ENCODE results near the gene IFT122.
"Not testable (repeated sequence)": the region's sequence is repeated elsewhere in the genome, so short reads cannot be mapped to it uniquely, and the experiment has no call there.

Gene IFT122

DNA sequence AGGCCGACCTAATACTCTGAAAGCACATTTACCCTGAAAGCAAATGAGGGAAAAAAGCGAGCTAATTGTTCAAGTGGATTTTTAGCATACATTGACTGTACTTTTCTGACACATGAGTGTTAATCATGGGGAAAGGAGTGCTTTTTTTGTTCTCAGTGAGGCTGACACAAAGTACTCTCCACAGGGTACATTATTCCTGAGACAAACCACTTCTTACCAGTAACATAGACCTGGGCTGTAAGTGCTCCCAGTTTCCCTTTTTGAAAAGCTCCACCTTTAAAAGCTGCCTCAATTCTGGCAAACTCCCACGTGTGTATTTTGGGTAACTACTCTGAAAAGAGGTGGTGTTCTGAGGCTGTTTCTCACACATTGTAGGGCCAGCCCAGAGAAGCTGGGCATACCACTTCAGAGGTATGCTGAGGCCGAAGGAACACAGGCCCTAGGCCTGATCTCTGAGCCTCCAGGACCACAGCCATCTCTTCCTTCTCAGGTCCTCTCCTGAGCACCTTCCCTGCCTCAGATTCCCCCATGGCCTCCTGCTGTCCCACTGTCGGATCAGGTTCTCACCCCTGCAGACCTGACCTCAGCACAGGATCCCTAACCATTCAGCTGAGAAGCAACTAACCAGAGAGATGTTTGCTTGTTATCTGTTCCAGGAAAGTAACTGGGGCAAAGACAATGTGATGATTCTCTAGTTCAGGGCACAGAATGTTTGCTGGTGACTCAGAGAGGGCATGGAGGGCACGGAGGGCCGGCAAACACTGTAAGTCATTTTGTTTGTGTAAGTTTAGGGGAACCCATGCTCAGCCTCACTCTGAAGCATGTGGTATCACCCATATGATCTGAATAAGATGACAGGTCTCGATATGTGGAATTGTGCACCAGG, 58.8 kb downstream of the IFT122 start:
- not testable (repeated sequence) for DNase-seq

DNA sequence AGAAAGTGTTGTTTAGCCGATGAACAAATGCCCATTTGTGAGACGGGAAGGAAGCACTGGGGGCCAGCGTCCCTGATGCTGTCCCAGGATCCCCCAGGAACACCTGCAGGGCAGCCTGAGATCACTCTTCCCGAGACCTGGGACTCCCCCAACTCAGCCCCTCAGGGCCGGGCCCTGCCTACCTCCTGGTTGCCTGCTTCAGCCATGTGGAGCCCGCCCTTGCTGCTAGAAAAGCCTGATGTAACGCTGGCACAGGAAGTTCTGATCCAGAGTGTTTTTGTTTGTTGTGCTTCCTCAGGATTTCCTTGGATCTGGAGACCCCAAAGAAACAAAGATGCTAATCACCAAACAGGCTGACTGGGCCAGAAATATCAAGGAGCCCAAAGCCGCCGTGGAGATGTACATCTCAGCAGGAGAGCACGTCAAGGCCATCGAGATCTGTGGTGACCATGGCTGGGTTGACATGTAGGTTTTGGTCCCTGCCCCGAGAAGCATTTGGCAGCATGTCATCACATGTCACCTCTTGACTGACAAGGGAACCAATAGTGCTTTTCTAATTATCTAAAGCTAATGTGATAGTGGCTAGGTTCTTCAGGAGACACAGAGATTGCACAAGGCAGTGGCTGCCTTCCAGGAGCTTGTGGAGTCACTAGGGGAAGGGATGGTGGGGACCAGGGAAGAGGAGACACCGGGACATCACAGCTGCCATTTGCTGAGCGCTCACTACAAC, 59.7 kb downstream of the IFT122 start:
- DNase-seq: not testable (repeated sequence)

DNA sequence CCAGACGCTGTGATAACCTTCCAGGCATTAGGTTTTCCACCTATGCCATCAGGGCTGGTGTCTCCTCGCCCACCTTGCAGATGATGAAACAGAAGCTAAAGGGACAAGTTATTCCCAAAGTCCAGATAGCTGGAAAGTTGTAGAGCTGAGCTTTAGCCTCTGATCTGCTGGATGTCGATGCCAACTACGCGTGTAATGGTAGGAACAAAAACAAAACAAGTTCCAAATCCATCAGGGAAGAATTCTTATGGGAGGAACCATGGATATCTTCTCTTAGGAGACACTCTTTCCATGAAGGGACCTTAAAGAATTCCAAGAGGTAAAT, 60.3 kb downstream of the IFT122 start:
- DNase-seq: no peak

DNA sequence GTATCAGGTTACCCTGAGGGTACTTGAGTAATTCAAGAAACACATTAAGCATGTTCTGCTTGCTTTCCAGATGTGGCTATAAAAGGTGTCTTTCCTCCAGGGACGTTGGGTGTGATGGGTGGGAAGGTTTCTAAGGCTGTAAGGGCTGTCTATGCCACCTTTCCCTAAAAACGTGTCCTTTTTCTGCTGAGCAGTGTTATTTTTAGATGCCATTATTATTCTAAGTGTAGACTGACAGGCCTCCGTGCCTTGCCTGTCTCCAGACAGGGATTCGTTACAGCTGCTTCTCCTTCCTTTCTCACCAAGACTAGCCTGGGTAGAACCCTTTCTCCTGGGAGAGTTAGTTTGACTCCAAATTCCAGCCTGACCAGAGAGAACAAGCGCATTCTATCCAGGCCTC, 61.6 kb downstream of the IFT122 start:
- DNase-seq: no peak

DNA sequence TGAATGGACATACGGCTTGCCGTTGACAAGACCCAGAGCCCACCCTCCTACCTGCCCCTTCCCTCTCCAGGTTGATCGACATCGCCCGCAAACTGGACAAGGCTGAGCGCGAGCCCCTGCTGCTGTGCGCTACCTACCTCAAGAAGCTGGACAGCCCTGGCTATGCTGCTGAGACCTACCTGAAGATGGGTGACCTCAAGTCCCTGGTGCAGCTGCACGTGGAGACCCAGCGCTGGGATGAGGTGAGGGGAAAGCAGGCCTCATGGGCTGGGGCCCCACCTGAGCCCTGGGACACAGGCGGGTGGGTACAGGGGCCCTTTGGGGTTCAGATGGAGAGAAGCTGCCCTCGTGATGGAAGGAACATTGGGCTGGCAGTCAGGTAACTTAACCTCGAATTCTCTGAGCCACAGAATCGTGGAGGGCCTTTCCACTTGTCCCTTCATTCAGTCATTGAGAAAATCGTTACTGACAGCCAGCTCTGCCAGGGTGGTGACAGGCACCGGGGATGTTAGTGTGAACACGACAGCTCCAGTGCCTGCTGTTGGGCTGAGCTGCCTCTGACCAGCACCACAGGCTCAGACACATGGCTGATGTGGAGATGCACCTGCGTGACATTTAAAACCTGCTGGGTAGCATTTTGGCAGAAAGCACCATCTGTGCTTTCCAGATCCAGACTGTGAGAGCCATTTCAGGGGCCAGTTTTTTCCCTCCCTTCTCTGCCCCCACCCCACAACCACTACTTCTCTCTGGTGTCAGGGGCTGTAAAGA, 62.8 kb downstream of the IFT122 start:
- no peak for DNase-seq

DNA sequence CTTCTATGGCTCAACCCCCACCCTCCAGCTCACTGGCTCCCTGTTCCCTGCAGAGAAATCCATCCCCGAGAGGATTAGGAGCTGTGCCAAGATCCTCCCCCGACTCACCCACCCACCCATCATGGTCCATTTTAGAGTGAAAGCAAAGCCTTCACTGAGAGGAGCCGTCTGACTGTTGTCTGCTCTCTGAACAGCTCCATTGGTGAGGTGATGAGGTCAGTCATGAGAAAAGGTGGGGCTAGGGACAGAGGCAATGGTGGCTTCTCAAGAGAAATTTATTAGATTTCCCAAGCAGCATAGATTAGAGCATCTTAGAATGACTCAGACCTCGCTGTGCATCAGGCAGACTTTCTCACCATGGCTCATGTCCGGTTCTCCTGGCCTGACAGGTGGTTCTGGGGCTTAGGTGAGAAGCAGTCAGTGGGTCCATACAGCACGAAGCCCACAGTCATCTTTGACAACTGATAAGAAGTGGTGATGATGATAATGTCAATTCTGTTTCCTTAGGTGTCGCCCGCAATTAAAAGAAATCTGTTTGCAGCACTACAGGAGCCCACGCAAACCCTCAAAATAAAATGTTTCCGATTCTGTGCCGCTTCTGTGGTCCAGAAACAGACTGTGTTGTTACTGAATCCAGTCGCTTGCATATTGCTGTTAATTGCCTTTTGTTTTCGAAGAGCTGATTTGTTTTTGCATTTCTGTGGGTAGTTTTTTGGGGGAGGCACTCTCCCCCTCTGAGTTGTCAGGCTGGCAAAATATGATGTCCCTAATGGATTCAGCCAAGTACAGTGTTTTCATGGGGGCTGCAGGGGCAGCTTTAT, 63.7 kb downstream of the IFT122 start:
- no peak for DNase-seq

DNA sequence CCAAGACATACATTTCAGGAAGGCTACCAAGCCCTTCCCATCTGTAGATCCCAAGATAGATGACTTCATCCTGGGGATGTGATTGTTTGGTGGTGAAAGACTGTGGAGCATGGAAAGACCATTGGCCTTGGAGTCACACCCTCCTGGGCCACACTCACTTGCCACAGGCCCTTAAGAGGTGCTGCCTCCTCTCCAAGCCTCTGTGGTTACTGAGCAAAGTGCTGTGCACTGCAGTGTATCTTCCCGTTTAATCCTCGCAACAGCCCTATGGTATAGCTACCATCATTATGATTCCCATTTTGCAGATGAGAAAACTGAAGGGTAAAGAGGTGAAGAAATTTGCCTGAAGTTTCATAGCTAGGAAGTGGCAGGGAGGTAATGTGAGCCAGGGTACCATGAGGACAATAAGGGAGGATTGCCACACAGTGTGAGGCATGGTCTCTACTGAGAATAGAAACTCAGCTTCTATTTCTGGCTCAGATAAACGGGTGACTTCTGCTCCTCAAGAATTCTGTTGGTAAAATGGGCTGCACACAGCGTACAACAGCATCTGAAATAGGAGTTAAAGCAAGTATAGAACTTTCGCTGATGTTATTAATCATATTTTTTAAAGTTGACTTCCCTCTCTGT, 64.6 kb downstream of the IFT122 start:
- DNase-seq: no peak

DNA sequence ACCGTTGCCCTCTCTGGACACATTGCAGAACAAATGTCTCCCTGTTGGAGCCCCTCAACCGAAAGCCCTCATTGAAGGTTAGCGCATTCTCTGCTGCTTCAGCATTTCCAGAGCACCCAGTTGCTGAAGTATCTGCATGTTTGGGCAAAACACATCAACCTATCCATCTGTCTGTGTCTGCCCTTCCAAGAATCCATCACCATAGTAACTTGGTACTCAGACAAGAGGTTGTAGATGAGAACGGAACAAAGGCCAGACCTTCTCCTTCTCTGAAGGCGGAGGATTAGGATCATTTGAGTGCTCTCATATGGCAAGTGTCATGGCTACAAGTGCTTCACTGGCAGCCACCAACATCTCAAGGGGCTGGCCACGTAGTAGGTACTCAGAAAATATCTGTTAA, 65.3 kb downstream of the IFT122 start:
- DNase-seq: no peak

DNA sequence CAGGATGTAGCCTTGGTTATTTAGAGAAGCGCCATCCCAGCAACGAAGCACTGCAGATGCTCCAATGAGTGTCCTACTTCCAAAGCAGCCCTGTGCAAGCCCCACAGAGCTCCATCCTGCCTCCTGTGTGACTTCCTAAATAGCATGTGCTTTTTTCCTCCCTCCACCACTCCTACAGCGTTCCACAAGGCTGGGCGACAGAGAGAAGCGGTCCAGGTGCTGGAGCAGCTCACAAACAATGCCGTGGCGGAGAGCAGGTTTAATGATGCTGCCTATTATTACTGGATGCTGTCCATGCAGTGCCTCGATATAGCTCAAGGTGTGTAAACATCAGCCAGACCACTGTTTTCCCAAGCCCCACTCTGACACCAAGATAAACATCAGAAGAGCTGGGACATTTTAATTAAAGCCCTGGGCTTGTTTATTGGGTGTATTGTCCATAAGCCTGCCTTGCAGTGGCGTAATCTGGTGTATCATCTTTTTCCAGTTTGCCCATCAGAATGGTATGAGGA, 66.3 kb downstream of the IFT122 start:
- DNase-seq: no peak

DNA sequence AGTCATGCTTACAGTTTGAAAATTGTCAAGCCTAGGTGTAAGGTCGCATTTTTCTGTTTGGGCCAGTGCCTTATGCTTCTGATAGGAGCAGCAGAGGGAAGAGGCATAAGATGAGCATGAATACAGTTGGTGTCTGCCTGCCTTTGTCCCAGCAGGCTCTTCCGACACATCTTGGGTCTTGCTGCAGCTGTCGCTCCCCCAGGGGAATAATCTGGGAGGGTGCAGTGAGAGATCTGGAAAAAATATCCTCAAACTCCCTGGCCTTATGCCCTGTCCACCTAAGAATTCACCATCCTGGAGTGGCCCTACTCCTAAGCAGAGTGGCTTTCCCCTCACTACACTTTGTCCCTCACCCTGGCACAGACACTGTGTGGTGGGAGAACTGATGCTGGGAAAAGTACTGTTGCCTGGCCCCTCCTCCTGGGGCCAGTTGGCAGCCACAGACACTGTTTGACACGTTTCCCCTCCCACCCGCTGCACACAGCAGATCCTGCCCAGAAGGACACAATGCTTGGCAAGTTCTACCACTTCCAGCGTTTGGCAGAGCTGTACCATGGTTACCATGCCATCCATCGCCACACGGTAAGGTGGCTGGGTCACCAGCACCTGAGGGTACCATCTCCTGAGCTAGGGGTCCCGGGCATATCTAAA, 67.3 kb downstream of the IFT122 start:
- no peak for DNase-seq

DNA sequence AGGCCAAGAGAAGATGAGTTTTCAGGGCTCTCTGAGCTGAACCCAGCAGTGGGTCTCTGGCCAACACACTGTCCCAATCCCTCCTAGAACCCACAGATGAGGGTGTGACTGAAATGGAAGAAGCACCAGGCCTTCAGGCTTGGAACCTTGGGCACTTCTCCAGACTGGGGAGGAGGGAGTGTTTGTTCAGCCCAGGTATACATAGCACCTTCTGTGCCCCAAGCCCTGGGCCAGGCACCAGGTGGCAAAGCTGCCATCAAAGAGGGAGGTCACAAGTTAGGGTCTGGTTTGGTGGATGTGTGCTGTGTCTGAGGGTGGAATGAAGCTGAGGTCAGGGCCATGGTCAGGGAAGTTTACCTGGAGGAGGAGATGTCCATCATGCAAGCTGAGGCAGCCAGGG, 72.6 kb downstream of the IFT122 start:
- no peak for DNase-seq

DNA sequence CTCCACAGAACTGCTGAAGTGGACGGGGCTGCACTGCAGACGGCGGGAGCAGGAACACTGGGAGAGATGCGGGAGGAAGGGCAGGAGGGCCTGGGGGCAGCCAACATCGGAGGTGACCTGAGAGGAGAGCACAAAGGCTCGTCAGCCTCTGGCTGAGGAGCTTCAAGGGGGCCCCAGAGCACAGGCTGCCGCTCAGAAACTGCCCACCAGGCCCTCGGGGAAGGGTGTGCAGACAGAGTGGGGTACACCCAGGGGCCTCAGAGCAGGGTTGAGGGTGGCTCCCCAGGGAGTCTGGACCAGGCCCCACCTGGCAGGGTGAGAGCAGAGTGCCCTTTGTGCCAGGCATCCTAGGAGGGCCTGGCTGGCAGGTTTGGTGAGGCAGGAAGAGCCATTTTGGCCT, 73.7 kb downstream of the IFT122 start:
- DNase-seq: no peak

DNA sequence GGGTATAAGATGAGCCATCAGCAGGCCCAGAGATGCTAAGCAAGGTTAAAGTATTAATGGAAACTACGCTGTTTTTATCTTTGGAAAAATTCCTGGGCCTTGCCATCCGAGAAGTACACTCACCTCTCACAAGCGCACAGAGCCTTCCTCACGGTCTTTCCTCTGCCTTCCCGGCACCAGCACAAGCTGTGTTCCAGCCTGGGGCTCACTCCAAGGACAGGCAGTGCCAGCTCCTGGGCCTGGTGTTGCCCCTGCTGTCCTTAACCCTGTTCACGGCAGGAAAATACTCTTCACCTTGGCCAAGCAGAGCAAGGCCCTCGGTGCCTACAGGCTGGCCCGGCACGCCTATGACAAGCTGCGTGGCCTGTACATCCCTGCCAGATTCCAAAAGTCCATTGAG, 74.1 kb downstream of the IFT122 start:
- DNase-seq: no peak

DNA sequence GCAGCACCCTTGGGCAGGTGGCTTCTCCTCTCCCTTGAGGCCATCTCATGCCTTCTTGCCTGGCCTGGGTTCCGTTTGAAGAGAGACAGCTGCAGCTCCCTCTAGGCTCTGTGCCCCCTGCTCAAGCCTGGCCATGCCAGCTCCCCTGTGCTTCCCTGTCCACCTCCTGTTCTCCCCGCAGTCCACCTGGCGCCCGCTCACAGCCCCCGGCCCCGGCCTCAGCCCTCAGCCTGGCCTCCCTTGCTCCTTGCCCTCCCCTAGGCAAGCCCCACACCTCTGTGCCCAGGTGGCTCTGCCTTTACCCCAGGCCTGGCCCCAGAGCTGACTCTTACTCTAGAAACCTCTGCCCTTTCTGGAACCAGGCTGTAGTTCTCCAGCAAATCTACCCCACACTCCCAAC, 74.5 kb downstream of the IFT122 start:
- no peak for DNase-seq

DNA sequence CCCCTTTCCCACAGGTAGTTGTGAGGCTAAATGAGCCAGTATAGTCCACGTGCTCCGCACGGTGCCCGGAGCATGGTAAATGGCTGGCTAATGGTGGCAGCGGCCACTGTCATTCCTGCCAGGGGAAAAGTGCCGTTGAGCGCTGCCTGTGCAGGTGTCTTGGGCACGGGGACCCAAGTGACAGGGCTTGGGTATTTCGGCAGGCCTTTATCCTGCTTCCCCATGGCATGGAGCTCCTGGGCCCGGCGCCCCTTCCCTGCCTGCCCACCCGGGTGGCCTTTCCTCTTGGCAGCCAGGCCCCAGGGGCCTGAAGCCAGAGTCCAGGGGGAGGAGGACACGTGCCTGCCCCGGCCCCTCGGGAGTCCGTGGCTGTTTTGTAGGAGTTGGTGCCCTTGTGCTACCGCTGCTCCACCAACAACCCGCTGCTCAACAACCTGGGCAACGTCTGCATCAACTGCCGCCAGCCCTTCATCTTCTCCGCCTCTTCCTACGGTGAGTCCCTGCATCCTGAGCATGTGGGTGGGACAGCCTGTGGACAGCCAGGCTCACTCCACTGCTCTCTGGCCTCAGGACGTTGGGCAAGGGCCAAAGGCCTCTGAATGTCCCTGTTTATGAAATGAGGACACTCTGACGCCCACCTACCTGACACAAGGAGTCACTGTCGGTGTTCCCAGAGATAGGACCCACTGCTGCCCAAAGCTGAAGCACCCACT, 75.2 kb downstream of the IFT122 start:
- DNase-seq: not testable (repeated sequence)

DNA sequence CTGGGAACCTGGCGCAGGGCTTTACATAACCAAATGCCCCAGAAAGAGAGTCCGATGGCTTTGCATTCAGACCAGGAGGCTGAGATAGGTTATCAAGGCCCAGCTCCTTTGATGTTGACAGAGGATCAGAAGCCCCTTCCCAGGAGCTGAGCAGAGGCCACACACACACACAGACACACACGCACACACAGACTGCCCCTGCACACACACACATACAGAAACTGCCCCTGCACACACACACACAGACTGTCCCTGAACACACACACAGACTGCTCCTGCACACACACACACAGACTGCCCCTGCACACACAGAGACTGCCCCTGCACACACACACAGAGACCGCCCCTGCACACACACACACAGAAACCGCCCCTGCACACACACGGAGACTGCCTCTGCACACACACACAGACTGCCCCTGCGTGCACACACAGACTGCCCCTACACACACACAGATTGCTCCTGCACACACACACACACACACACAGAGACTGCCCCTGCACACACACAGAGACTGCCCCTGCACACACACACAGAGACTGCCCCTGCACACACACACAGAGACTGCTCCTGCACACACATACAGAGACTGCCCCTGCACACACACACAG, 75.9 kb downstream of the IFT122 start:
- not testable (repeated sequence) for DNase-seq

DNA sequence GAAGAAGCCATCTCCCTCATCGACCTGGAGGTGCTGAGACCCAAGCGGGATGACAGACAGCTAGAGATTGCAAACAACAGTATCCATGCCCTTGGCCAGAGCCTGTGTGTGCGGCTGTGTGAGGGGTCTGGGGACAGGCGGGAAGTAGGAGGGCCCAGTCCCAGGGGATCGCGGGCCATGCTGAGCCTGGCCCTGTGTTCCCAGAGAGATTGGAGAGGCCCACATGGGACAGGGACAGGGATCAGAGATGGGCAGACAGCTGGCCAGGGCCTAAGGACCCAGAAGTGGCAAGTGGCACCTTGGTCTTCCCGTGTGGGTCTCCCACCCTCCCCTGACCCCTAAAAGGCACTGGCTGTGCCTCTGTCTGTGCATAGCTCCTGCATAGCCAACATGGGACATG, 77.5 kb downstream of the IFT122 start:
- no peak for DNase-seq

DNA sequence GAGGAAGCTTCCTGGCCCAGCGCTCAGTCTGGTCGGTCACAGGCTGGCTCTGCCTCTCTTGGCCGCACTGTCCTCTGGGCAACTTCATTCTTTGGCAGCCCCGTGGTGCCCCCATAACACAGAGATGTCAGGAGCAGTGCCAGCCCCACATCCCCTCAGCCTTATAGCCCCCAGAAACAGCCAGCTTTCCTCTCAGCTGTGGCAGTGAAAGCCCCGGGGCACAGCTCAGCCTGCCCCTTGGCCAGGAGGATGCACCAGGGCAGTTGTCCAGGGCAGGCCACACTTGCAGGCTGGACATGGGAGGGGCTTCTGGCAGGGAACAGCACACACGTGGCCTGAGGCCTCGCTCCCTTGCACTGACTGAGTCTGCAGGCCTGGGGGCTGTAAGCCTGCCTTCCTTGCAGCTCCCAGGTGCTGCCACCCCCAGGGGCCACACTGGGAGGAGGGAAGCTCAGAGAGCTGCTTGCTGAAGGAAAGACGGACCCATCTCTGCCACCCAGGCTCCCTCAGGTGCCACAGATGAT, 78.1 kb downstream of the IFT122 start:
- no peak for DNase-seq

DNA sequence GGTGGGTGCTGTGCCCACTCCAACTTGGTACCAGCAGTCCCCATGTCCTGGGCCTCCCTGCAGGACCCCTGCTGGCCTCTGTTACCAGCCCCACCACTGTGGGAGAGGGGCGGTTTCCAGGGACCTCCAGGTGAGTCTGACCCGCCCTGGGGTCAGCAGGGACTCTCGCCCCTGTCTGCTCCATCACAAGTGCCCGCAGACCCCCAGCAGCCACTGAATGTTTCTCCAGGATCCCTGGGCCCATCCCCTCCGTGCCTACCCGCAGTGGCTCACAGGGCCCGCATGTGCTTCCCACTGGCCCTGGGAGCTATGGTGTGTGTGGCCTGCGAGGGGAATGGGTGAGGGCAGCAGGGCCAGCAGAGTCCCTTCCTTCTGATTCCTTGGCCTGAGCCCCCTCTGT, 78.6 kb downstream of the IFT122 start:
- no peak for DNase-seq

DNA sequence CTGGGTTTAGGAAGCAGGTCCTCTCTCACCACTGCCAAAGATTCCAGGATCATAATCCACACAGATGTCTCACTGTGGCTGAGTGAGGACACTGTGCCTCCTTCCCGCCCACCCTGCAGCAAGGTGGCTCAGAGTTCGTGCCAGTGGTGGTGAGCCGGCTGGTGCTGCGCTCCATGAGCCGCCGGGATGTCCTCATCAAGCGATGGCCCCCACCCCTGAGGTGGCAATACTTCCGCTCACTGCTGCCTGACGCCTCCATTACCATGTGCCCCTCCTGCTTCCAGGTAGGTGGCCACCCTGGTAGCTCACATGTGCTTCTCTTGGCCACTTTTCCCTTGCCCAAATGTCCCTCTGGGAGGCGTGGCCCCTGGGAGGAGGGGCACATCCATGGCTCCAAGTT, 79.4 kb downstream of the IFT122 start:
- no peak for DNase-seq
